Loucy (cell line): ENCODE measurements around the gene MAP3K5.
"Not testable (repeated sequence)": the region's sequence is repeated elsewhere in the genome, so short reads cannot be mapped to it uniquely, and the experiment has no call there.

Experiments used
- H2AFZ ChIP-seq: fragments of 200-600 bp; sonication (generic); 2 replicates; pipeline ENCODE4 v1.6.0; 2016; ENCODE audit warnings: antibody characterized with exemption, mild to moderate bottlenecking, low read length, moderate library complexity
- H3F3A ChIP-seq: fragments of 200-600 bp; 2 replicates; pipeline ENCODE4 v1.6.0; 2016; ENCODE audit warnings: antibody characterized with exemption, low read depth, mild to moderate bottlenecking
- H3K27me3 ChIP-seq: fragments of 200-600 bp; sonication (generic); 2 replicates; pipeline ENCODE4 v1.6.1; 2014; ENCODE audit warnings: low read length, mild to moderate bottlenecking; ENCODE audit not compliant: insufficient read depth, poor library complexity, severe bottlenecking
- H3K36me3 ChIP-seq: fragments of 200-600 bp; sonication (generic); 2 replicates; pipeline ENCODE4 v1.6.1; 2016; ENCODE audit warnings: low read length; ENCODE audit not compliant: insufficient read depth
- H3K4me1 ChIP-seq: fragments of 200-600 bp; sonication (generic); 2 replicates; pipeline ENCODE4 v1.5.1; 2014; ENCODE audit warnings: low read length, mild to moderate bottlenecking; ENCODE audit not compliant: insufficient read depth, poor library complexity, severe bottlenecking
- H3K4me2 ChIP-seq: fragments of 200-600 bp; sonication (generic); 2 replicates; pipeline ENCODE4 v1.6.0; 2014; ENCODE audit warnings: antibody characterized with exemption, low read length, low read depth, mild to moderate bottlenecking; ENCODE audit not compliant: poor library complexity, severe bottlenecking
- H3K4me3 ChIP-seq: fragments of 200-600 bp; sonication (generic); 2 replicates; pipeline ENCODE4 v1.5.1; 2014; ENCODE audit warnings: low read length, mild to moderate bottlenecking, mixed read lengths; ENCODE audit not compliant: poor library complexity, severe bottlenecking
- H3K79me2 ChIP-seq: fragments of 200-600 bp; sonication (generic); 2 replicates; pipeline ENCODE4 v1.6.1; 2014; ENCODE audit warnings: low read length; ENCODE audit not compliant: insufficient read depth
- H3K9ac ChIP-seq: fragments of 200-600 bp; sonication (generic); 2 replicates; pipeline ENCODE4 v1.6.0; 2014; ENCODE audit warnings: mild to moderate bottlenecking, low read depth, low read length, moderate library complexity; ENCODE audit not compliant: poor library complexity, severe bottlenecking
- H3K9me2 ChIP-seq: fragments of 200-600 bp; sonication (generic); replicated peaks from 2 replicates; pipeline ENCODE4 v1.6.1; 2016; ENCODE audit warnings: low read depth, low read length, mixed read lengths
- H3K9me3 ChIP-seq: fragments of 200-600 bp; sonication (generic); 2 replicates; pipeline ENCODE4 v1.6.1; 2014; ENCODE audit warnings: mild to moderate bottlenecking, antibody characterized with exemption, low read length, low read depth; ENCODE audit not compliant: insufficient read depth
- H4K20me1 ChIP-seq: fragments of 200-600 bp; sonication (generic); 2 replicates; pipeline ENCODE4 v1.6.0; 2014; ENCODE audit warnings: antibody characterized with exemption, low read length, mild to moderate bottlenecking; ENCODE audit not compliant: insufficient read depth, poor library complexity, severe bottlenecking
- CTCF ChIP-seq: fragments of 200-600 bp; sonication (generic); conservative IDR thresholded peaks from 2 replicates; pipeline ENCODE4 v1.5.1; 2014; ENCODE audit warnings: mild to moderate bottlenecking, antibody characterized with exemption, low read length
- EZH2phosphoT487 ChIP-seq: fragments of 200-600 bp; IDR thresholded peaks from 2 replicates; pipeline ENCODE4 v1.6.1; 2018; ENCODE audit warnings: antibody characterized with exemption, mild to moderate bottlenecking, moderate library complexity, borderline replicate concordance

Gene MAP3K5

GRCh38 chr6:136591617-136592016 is 200.7 kb downstream of the MAP3K5 start:
- H3F3A ChIP-seq: no peaks in the 10 kb centered on the region
- no peak overlapping the region for H2AFZ ChIP-seq
- H3K4me3 ChIP-seq: no peak overlapping the region
- H3K4me2 ChIP-seq: no peak overlapping the region
- peaks cover 12% of the 10 kb centered on the region for H3K4me1 ChIP-seq
- no peaks in the 10 kb centered on the region for H4K20me1 ChIP-seq
- H3K79me2 ChIP-seq: no peaks in the 10 kb centered on the region
- no peak overlapping the region for H3K9ac ChIP-seq
- H3K27me3 ChIP-seq: peaks cover 10% of the 10 kb centered on the region
- no peaks in the 10 kb centered on the region for H3K9me2 ChIP-seq
- H3K36me3 ChIP-seq: no peaks in the 10 kb centered on the region
- TF ChIP-seq CTCF: no peak
- TF ChIP-seq EZH2phosphoT487: no peak
- H3K9me3 ChIP-seq: no peaks in the 10 kb centered on the region

- H3K36me3 ChIP-seq, H3K9me2 ChIP-seq, H3K9ac ChIP-seq, H3K4me2 ChIP-seq, H3K79me2 ChIP-seq, H2AFZ ChIP-seq, H3K4me3 ChIP-seq, H3K9me3 ChIP-seq, H3F3A ChIP-seq, H4K20me1 ChIP-seq, H3K27me3 ChIP-seq: not testable (repeated sequence)
- H3K4me1 ChIP-seq: peaks cover 12% of the 10 kb centered on the region
These were observed 201.4 kb downstream of the MAP3K5 start for GRCh38 chr6:136590846-136591245.

GRCh38 chr6:136587527-136587926 is 204.8 kb downstream of the MAP3K5 start:
- H3F3A ChIP-seq: no peaks in the 10 kb centered on the region
- no peak for TF ChIP-seq CTCF
- H4K20me1 ChIP-seq: no peaks in the 10 kb centered on the region
- H3K4me2 ChIP-seq: no peak overlapping the region
- no peaks in the 10 kb centered on the region for H3K9me2 ChIP-seq
- no peaks in the 10 kb centered on the region for H3K27me3 ChIP-seq
- H3K4me3 ChIP-seq: no peak overlapping the region
- no peaks in the 10 kb centered on the region for H3K36me3 ChIP-seq
- no peaks in the 10 kb centered on the region for H3K9me3 ChIP-seq
- H3K9ac ChIP-seq: no peak overlapping the region
- H2AFZ ChIP-seq: no peak overlapping the region
- no peaks in the 10 kb centered on the region for H3K79me2 ChIP-seq
- no peaks in the 10 kb centered on the region for H3K4me1 ChIP-seq

- no peaks in the 10 kb centered on the region for H3K9me3 ChIP-seq
- H3K9ac ChIP-seq: no peak overlapping the region
- H3F3A ChIP-seq: no peaks in the 10 kb centered on the region
- peaks cover 3% of the 10 kb centered on the region for H3K27me3 ChIP-seq
- no peaks in the 10 kb centered on the region for H3K4me1 ChIP-seq
- H3K4me2 ChIP-seq: no peak overlapping the region
- no peaks in the 10 kb centered on the region for H3K79me2 ChIP-seq
- H3K4me3 ChIP-seq: no peak overlapping the region
- no peaks in the 10 kb centered on the region for H4K20me1 ChIP-seq
- no peaks in the 10 kb centered on the region for H3K36me3 ChIP-seq
- no peak overlapping the region for H2AFZ ChIP-seq
- no peak for TF ChIP-seq CTCF
- no peak for TF ChIP-seq EZH2phosphoT487
- H3K9me2 ChIP-seq: no peaks in the 10 kb centered on the region
These were observed 206.0 kb downstream of the MAP3K5 start for GRCh38 chr6:136586295-136586694.

- H3K27me3 ChIP-seq: peaks cover 10% of the 10 kb centered on the region
- not testable (repeated sequence) for H3K36me3 ChIP-seq, H3K79me2 ChIP-seq, H3K4me1 ChIP-seq, H2AFZ ChIP-seq, H4K20me1 ChIP-seq, H3F3A ChIP-seq, H3K4me3 ChIP-seq, H3K9me2 ChIP-seq, H3K4me2 ChIP-seq, H3K9ac ChIP-seq, H3K9me3 ChIP-seq
These were observed 206.8 kb downstream of the MAP3K5 start for GRCh38 chr6:136585523-136585922.

- not testable (repeated sequence) for H3K9ac ChIP-seq, H3K79me2 ChIP-seq, H3K4me2 ChIP-seq, H3F3A ChIP-seq, H3K9me2 ChIP-seq, H3K4me1 ChIP-seq, H4K20me1 ChIP-seq, H3K36me3 ChIP-seq, H2AFZ ChIP-seq, H3K9me3 ChIP-seq, H3K4me3 ChIP-seq
- peaks cover 22% of the 10 kb centered on the region for H3K27me3 ChIP-seq
These were observed 208.0 kb downstream of the MAP3K5 start for GRCh38 chr6:136584290-136584689.
